AG08396 (cell line): ENCODE results near the gene RRM2.
A peak's percentile ranks its signal among the peaks of the same experiment; 100 is the strongest.

ENCODE experiments used
- DNase-seq: peaks from one replicate; pipeline ENCODE4 v3.0.0; 2012; ENCODE audit warnings: low spot score, mixed read lengths

Gene RRM2

DNA sequence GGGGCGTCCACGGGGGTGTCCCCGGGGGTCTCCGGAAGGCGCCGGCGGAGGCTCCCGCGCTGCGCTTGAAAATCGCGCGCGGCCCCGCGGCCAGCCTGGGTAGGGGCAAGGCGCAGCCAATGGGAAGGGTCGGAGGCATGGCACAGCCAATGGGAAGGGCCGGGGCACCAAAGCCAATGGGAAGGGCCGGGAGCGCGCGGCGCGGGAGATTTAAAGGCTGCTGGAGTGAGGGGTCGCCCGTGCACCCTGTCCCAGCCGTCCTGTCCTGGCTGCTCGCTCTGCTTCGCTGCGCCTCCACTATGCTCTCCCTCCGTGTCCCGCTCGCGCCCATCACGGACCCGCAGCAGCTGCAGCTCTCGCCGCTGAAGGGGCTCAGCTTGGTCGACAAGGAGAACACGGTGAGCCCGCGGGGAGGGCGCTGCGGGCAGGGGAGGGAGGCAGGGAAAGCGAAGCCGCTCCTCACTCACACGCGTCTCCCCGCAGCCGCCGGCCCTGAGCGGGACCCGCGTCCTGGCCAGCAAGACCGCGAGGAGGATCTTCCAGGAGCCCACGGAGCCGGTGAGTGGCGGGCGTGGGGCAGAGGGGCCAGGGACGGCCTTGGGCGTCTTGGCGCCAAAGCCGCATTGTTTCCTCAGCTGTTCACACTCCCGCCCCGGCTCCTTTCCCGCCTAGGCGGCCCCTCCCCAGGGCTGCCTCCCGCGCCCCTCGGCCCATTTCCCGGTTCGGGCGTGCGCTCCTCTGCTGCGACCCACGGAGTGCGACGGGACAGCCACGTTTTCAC is at the start of gene RRM2:
TSS of gene RRM2 (plus strand) at position 240 of the 781 bp plus-strand sequence. CDS start at position 300, 60 bp downstream.
- peak; percentile 99 for DNase-seq

DNA sequence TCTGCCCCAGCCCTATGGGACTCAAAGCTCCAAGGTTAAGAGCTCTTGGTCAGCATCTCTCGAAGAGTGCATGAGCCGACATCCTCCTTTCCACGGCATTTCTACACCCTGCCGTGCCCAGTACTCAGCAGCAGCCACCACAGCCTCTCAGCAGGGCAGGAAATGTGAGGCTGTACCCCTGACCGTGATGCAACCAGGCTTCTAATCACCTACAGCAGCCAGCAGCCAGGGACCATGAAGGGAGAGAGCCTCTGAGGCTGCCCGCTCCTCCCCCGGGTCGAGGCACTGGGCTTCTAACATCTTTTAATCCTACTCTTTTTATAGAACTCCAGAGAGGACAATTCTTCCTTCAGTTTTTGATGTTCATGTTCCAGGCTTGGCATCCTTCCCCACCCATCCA is 48.8 kb upstream of the RRM2 start:
- no peak for DNase-seq

DNA sequence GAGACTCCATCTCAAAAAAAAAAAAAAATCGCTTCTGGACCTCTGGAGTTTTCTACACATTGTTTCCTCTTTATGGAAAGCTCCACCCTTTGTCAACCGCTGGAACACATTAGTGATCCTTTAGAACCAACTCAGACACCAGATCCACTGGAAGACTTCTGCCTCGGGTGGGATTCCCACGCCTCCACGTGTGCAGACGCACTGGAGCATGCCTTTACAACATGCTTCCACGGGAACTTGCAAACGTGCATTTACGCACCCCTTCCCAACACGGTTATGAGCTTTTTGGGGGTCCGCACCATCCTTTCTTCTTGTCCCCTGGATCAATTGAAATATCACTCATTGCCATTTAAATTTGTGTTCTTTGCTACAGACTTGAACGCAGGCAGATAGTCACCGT is 47.4 kb upstream of the RRM2 start:
- DNase-seq = no peak

DNA sequence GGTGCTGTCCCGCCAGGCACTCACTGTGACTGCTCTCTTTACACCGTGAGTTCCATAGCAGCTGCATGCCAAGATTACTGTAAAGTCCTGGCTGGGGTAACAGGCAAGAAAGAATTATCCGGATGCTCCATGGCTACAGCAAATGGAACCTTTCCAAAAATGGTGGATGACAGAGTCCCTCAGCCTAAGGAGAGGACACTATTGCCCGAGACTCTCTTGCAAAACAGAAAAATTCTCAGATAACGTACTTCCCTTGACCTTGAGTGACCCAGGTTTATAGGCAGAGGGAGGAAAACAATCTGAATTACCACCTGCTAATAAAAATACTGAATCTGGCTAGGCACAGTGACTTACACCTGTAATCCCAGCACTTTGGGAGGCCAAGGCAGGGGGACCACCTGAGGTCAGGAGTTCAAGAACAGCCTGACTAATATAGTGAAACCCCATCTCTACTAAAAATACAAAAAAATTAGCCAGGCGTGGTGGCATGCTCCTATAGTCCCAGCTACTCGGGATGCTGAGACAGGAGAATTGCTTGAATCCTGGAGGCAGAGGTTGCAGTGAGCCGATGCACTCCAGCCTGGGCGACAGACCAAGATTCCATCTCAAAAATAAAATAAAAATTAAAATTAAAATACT is 46.8 kb upstream of the RRM2 start:
- no peak for DNase-seq

DNA sequence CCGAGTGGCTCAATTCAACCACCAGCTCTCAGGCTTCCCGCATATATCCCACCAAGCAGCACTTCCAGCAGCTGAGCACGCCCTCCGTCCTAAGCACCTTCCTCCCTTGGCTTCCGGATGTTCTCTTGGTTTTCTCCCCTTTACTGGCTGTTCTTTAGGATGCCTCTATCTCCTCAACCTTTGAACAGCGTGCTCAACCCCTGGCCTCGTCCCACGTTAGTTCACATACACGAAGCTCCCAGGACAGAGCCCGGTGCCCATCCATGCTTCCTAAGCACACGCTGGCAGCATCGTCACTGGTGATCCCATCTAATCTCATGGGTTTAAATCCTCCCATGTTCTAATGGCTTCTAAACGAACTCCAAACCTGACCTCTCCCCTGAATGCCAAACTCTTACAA is 46.0 kb upstream of the RRM2 start:
- DNase-seq = no peak

DNA sequence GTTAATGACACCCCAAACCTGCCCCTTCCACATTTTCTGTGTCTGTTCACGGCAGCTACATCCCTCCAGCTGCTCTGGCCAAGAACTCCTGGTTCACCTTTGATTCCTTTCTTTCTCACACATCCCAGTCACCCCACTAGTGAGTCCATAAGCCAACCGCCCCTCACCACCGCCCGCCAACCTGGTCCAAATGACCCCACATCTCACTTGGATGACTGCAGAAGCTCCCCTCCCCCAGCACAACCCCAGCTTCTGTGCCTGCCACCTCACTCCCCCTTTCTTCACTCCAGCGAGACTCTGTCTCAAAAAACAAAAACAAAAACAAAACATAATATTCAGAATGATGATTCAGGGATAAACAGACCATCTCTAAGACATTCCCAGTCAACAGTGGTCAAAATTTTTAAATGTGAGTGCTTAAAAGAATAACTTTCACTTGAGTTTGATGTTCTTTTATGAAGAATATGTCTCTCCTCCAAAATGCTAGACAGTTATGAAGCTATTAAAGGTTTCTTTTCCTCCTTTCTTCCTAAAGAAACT is 45.5 kb upstream of the RRM2 start:
- DNase-seq = no peak

DNA sequence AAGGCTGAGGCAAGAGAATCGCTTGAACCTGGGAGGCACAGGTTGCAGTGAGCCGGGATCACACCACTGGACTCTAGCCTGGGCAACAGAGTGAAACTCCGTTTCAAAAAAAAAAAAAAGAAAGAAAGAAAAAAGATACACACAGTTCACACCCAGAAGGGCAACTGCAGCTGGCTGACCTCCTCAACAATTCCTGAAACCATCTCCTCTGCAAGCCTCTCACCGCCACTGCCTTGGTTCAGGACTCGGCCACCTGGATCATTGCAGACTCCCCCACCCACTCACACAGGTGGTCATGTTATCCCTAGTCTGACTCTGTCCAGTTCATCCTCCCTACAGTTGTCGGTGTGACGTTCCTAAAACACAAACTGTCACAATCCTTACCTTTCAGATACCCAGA is 44.5 kb upstream of the RRM2 start:
- DNase-seq = no peak

DNA sequence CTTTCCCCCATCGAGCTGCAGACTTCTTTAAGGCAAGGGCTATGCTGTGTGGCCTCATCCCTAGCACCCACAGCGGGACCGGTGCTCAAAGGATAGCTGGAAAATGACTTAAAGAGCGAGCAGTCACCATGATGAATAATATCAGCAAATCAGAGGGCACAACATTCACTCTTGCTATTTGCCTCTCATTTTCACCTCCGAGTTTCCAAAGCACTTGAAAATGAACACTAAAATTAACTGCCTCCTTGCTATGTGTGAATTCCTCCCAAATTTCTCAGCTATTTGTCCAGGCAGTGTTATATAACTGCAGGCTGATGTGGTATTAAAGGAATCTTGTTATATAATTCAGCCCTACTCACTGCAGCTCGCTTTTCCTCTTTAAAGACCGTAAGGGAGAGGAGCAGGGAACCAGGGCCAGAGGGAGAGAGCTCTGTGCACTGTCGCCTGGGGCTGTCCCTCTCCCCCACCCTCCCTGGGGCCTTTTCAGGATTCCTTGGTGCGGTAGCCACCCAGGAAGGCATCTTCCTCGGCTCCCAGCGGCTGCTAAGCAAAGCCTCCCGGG is 43.8 kb upstream of the RRM2 start:
- DNase-seq = no peak

DNA sequence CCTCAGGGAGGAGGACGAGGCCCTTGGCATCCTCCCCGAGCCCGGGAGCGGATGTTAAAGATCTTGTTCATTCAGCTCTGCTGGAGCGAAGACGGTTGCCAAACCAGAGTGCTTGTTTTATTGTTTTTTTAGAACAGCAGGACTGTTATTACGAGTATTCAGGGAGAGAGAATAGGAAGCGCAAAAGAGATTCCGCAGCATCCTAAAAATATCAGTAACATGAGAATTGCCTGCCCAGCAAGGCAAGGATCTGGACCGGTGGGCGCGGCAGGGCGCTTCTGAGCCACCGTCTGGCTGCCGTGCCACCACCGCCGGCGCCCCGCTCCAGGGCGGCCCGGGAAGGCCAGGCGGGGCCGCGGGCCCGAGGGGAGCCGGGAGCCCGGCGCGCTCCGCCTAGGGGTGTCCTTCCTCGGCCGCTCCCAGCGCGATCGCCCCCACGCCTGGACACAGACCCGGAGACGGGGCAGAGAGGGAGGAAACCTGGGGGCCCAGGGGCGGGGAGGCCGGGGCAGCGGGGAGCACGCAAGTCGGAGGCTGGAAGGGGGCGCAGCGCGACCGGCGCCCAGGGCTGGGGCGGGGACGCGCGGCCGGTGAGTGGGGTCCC is 43.2 kb upstream of the RRM2 start:
- peak; percentile 81 for DNase-seq

DNA sequence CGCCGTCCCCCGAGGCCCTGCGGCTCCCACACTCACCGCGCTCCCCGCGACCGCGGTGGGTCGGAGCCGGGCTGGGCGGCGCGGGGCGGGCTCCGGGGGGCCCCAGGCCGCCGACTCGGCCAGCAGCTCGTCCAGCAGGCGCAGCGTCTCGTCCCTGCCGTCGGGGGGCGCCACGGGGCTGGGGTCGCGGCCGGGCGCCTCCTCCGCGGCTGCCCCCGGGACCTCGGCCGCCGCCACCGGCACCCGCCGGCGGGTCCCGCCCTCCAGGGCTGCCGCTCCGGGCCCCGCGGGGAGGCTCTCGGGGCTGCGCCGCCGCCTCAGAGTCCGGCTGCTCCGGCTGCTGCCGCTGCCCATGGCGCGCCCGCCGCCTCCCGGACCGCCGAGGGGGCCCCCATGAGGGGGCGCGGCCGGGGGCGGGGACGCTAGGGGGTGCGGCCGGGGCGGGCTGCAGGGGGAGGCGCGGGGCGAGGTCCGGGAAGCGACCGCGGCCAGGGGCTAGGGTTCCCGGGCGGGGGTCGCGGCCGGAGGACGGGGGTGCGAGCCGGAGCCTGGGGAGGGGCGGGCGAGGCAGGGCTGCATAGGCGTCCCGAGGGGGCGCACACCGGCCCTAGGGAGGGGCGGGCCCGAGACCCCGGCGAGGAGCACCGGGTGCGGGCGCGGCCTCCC is 42.5 kb upstream of the RRM2 start, which contains the start of gene CYS1:
TSS of gene CYS1 (minus strand) at position 542 of the 666 bp plus-strand sequence. CDS start at position 354, 188 bp downstream.
- peak; percentile 84 for DNase-seq

DNA sequence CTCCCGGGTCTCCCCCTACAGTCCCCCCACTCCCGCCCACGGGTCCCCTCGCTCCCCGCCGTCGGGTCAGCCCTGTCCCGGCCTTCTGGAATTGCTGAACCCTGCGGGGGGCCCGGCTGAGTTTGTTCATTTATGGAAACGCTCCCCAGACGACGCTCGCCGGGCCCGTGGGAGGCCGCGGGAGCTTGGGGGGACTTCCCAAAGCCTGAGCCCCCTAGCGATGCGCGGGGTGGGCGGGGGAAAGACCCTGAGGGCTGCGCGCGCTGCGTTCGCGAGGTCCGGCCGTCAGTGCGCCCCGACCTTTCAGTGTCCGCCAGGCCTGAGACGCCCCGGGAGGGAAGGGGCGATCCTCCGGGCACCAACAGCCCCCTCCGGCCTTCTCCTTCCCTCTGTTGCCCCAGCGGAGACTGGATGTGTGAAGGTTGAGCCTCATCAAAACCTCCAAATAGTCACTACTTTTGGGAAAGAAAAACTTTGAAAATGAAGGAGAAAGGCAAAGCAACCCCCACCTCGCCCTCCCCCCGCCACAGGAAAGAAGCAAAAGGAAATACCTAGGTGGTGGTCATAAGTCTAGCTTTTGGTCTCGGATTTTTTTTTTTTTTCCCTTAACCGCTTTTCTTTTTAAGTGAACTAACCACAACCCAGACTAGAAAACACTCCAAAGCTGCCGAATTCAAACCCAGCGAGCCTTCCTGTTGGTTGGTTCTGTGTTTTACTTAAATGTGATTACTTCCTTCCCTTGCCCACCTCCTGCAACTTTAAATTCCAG is 41.8 kb upstream of the RRM2 start:
- no peak for DNase-seq

DNA sequence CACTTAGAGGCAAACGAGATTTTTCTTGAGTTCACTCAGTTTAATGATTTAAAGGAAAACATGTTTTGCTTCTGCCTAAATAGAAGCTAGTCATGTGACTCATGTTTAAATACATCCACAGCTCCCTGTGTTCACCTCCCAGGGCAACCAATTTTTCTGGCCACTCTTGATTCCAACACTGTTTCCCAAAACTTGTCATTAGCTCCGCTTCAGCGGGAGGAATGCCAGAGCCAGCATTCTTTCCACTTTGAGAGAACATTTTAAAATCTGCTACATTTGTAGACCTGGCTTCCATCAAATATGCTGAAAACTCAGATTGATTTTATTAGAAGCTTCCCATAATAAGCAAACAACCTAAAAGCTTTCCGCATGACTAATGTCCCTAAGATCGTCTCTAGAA is 39.5 kb upstream of the RRM2 start:
- no peak for DNase-seq

DNA sequence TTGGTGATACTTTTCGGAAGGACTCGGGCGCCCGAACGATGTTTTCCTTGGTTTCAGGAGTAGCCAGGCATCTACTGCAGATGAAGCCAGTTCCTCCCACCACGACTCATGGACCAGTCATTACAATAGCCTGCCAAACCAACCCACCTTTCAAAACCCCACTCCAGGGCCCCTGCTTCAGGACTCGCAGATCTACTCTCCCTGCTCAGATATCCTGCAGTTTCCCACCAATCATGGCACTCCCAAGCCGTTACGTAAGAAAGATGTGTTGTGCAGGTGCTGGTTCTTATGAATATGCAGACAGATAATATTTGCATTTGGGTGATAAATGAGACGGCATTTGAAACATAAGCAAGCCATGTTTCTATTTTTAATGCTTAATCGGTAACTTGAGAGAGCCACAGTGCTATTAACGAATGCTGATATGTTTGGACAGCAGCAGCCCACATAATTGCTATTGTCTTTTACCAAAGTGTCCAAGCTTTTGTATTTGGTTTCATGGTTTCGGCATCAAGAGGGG is 38.8 kb upstream of the RRM2 start:
- DNase-seq = no peak

DNA sequence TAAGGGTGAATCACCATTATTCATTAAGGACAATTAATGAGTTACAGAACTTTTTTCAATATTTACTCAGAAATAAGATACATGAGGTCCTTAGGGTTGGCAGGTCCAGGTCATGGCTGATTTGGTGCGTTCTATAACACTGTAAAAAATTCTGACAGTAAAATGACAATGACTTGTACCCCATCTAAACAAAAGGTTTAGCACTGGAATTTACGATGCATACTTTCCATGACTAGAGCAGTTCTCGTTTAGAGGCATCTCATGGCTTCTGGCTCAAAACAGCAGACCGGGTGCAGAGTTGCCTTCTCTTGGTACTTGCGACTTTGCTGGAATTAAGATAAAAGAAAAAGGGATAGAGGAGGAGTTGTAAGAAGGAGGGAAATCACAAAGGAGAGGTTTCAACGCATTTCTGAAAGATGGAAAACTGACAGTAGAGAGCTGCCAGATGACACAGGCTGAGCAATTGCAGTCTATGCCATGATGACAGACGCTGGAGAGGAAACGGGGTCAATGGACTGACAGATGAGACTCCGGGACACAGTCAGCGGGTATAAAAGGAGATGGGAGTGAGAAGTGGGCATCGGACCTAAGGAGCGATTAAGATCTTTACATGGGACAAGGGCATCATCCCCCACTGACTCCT is 38.2 kb upstream of the RRM2 start:
- DNase-seq = no peak

DNA sequence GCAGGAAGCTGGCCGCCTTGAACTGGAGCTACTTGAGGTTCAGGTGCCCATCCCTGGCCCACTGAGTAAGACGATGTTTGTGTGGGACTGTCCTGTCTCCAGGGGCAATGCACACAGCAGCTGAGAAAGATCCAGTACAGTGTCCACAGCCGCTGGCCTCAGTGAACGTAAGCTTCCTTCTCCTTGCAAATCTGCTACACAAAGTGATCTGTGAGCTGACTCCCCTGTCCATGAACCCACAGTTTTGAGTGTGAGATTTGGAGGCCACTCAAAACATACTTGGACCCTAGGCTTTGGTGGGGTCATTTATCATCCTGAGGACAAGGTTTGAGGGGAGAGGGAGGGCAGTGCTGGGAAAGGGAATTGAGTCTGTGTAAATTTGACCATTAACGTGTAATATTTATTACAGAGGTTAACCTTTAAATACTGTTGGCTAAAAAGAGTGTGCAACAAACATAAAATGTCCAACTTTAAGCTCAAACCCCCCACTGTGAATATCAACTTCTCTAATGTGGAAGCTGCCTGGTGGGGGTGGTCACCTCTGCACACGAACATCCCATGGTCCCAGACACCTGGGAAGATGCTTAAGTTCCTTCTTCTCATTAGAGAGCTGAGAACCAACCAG is 37.4 kb upstream of the RRM2 start:
- DNase-seq = no peak

DNA sequence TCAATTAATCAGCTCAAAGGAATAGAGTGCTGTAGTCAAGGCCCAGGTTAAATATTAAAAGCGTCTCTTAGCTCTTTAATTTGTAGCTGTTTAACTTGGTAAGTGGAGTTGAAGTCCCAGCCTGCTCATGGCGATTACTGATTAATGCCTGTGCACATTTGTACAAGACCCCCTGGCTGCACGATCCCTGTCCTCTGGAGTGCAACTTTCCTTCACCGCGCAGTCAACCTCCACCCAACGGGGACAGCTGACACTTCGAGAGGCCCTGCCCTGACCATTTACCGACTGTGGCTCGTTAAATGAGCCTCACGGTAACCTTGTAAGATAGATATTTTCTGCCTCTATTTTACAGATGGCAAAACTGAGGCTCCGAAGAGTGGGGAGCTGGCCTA is 36.9 kb upstream of the RRM2 start:
- no peak for DNase-seq

DNA sequence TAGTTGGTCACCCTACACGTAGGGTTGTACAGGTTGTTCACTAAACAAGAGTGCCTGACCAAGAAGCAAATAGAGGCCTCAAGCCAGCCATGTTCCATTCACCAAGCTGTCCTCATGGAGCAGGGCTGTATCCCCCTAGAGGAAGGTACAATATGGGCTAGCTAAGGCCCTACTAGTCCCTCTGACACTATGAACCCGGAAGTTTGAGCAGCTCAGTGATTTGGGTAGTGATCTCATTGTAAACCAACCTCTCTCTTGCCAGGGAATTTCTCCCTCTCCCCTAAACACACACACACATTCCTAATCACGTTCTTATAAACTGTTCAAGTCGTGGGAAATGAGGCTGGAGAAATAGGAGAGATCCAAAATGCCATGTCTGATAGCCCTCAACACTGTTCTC is 35.6 kb upstream of the RRM2 start:
- peak; percentile 44 for DNase-seq

DNA sequence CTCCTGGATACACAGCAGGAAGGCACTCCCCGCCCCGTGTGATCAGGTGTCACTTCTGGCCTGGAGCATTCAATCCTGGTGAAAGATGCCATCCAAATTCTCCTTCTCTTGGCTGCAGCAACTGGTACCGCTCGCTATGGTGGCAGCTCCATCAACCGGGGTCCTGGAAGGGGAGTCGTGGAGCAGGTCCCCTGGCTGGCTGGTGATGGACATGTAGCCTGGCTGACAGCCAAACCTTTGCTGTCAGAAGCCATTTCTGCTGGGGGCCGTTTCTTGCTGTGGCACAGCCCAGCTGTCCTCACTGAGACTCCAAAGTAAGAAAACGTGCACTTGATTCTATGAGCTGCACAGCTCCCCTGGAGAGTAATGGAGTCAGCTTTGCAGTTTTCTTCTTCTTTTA is 35.2 kb upstream of the RRM2 start:
- no peak for DNase-seq

DNA sequence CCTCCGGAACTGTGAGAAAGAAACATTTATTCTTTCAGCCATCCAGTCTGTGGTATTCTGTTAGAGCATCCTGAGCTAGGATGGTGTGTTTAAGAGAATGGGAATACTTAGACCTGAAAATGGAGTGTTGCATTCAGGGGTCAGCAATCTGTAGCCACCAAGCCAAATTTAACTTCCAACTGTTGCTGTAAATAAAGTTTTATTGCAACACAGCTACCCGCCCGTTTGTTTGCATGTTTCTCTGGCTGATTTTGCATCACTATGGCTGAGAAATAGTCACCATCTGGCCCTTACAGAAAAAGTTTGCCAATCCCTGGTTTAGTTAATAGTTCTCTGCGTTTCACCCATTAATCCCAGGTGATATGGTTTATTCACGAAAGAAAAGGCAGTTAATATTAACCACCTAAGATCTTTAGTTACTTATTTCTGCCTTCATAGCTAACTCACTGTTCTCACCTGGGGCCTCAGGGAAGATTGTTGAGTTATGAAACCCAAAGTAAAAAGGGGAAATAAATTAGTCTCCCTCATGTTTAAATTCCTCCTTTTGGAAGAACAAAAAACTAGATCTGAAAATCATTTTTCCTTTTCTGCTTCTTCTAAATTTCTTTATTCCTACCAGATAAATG is 32.9 kb upstream of the RRM2 start:
- no peak for DNase-seq
